HG03064 (cell line): ENCODE results near the gene DCST2.
A peak's percentile ranks its signal among the peaks of the same experiment; 100 is the strongest.
"Not testable (repeated sequence)": the region's sequence is repeated elsewhere in the genome, so short reads cannot be mapped to it uniquely, and the experiment has no call there.

Source experiments
- ATAC-seq: cut with Tn5 transposase; IDR thresholded peaks from one replicate; pipeline ENCODE4 v1.9.1; 2021; ENCODE audit warnings: low read depth; ENCODE audit not compliant: unreplicated experiment

DCST2 gene

GRCh38 chr1:154983776-154984466, 49.7 kb downstream of the DCST2 start:
- no peak for ATAC-seq

- ATAC-seq: peak; percentile 90
Measured at GRCh38 chr1:154982897-154983648, 50.5 kb downstream of the DCST2 start, which contains the start of gene FLAD1. Gene FLAD1 (plus strand): TSS chr1:154983344. CDS start chr1:154983695, 351 bp downstream.

- no peak for ATAC-seq
Measured at GRCh38 chr1:154982341-154982740, 51.2 kb downstream of the DCST2 start.

GRCh38 chr1:154978360-154978759, 55.2 kb downstream of the DCST2 start:
- ATAC-seq: no peak

- ATAC-seq: not testable (repeated sequence)
Measured at GRCh38 chr1:154977762-154978161, 55.8 kb downstream of the DCST2 start.

GRCh38 chr1:154975409-154976059, 58.0 kb downstream of the DCST2 start:
- ATAC-seq: no peak

GRCh38 chr1:154974808-154975408, 58.7 kb downstream of the DCST2 start:
- peak; percentile 41 for ATAC-seq

- ATAC-seq: peak; percentile 62
Measured at GRCh38 chr1:154974102-154974807, 59.3 kb downstream of the DCST2 start, which contains the start of gene CKS1B. Gene CKS1B (plus strand): TSS chr1:154974681. CDS start chr1:154974746, 65 bp downstream.

GRCh38 chr1:154973344-154974101, 60.1 kb downstream of the DCST2 start:
- ATAC-seq: peak; percentile 9

GRCh38 chr1:154972517-154973343, 60.9 kb downstream of the DCST2 start:
- ATAC-seq: no peak

GRCh38 chr1:154972213-154972516, 61.4 kb downstream of the DCST2 start:
- ATAC-seq: no peak

- ATAC-seq: no peak
Measured at GRCh38 chr1:154971341-154971998, 62.1 kb downstream of the DCST2 start.

GRCh38 chr1:154970631-154971340, 62.8 kb downstream of the DCST2 start, which contains the start of gene SHC1:
Gene SHC1 (minus strand): TSS chr1:154970747. CDS start chr1:154970526, 221 bp downstream.
- ATAC-seq: no peak

- no peak for ATAC-seq
Measured at GRCh38 chr1:154969860-154970452, 63.6 kb downstream of the DCST2 start.

GRCh38 chr1:154969246-154969645, 64.3 kb downstream of the DCST2 start:
- no peak for ATAC-seq

GRCh38 chr1:154968731-154969130, 64.8 kb downstream of the DCST2 start:
- no peak for ATAC-seq
